HFFc6 (cell line): Measurements from ENCODE around the gene PLCD4. TPM values are rescaled to one million over a fixed set of nuclear protein-coding genes. Genes with fewer than 3 reads are reported as not detected.

Experiments used
- DNase-seq: peaks from one replicate; pipeline ENCODE4 v3.0.0-alpha.2; 2018
- H3K27ac Mint-ChIP-seq: 2 replicates; pipeline ENCODE4 v1.8.0; 2020; ENCODE audit warnings: mild to moderate bottlenecking, mixed read lengths
- H3K27me3 Mint-ChIP-seq: 2 replicates; pipeline ENCODE4 v1.8.0; 2021; ENCODE audit warnings: mild to moderate bottlenecking, moderate library complexity, mixed read lengths; ENCODE audit not compliant: insufficient read depth
- H3K36me3 Mint-ChIP-seq: 2 replicates; pipeline ENCODE4 v1.8.0; 2021; ENCODE audit warnings: low read depth, mixed read lengths
- H3K4me1 Mint-ChIP-seq: 2 replicates; pipeline ENCODE4 v1.8.0; 2020; ENCODE audit warnings: low read depth, mixed read lengths
- H3K4me3 Mint-ChIP-seq: 2 replicates; pipeline ENCODE4 v1.8.0; 2020; ENCODE audit warnings: mild to moderate bottlenecking, moderate library complexity, mixed read lengths
- H3K9me3 Mint-ChIP-seq: 2 replicates; pipeline ENCODE4 v1.8.0; 2020; ENCODE audit warnings: mild to moderate bottlenecking, mixed read lengths
- long read RNA-seq: library from polyadenylated mRNA; unstranded; transcript quantifications from one replicate; pipeline ENCODE4 v2.0.0, GENCODE V29; 2019
- total RNA-seq, 6 experiments: library from RNA; stranded (reverse); fragmentation: NEBNext Ultra II Directional; extraction: Animal tissue kit (Norgen Biotek cat#: 25700); gene quantifications; 2 replicates in 1 of 6; 3 replicates in 5 of 6; pipeline ENCODE4 v1.2.3, GENCODE V29; 2021
- TF ChIP-seq, protein P1 (sequence below): fragments of 200-600 bp; sonication (generic); IDR thresholded peaks from 2 replicates; pipeline ENCODE4 v1.5.0; 2021; ENCODE audit warnings: antibody characterized with exemption, mild to moderate bottlenecking

The PLCD4 gene
- 1 to 10 TPM in 2 of 6 experiments, under 1 TPM in 4; 0.61 to 1.3 (median 0.83) TPM for total RNA-seq
- long read RNA-seq, partial matches to known transcripts: 0 of 2 reads
- long read RNA-seq, other reads (novel, unspliced or antisense): 1 of 2 reads

DNA sequence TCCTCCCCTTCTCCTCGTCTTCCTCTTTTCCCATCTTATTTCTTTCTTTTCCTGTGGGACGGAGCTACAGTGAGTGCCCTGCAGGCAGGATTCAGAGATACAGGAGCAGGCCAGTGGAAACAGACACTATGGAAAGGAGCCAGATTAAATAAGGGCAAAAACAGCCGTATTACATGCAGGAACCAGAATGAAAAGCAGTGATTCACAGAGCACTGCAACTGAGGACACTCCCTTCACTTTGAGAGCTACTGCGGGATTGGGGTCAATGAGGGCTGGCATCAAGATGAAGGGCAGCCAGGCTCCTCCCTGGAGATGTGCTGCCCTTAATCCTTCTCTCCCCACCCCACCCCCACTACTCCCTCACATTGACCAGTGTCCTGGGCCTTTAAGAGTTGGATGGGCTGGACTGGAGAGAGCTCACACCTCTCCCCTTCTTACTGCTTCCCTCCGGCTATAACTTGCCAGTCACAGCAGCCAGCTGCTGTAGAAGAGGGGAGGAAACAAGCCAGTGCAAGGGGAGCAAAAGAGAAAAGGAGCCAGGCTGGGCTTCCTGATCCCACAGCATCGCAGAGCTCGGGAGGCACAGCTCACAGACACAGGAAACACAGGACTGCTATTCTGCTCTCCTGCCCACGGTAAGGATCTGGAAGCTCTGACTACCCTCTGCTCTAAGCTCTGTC, at the start of gene PLCD4:
PLCD4 (plus strand) TSS at position 464 of the 680 bp plus-strand sequence. CDS start 7,841 bp downstream, outside the sequence.
- TF ChIP-seq, protein P1, sequence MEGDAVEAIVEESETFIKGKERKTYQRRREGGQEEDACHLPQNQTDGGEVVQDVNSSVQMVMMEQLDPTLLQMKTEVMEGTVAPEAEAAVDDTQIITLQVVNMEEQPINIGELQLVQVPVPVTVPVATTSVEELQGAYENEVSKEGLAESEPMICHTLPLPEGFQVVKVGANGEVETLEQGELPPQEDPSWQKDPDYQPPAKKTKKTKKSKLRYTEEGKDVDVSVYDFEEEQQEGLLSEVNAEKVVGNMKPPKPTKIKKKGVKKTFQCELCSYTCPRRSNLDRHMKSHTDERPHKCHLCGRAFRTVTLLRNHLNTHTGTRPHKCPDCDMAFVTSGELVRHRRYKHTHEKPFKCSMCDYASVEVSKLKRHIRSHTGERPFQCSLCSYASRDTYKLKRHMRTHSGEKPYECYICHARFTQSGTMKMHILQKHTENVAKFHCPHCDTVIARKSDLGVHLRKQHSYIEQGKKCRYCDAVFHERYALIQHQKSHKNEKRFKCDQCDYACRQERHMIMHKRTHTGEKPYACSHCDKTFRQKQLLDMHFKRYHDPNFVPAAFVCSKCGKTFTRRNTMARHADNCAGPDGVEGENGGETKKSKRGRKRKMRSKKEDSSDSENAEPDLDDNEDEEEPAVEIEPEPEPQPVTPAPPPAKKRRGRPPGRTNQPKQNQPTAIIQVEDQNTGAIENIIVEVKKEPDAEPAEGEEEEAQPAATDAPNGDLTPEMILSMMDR: no peak; the same call in 1 of the 2 replicates
- peaks cover 19% of the 10 kb centered on the region for H3K27me3 Mint-ChIP-seq

DNA sequence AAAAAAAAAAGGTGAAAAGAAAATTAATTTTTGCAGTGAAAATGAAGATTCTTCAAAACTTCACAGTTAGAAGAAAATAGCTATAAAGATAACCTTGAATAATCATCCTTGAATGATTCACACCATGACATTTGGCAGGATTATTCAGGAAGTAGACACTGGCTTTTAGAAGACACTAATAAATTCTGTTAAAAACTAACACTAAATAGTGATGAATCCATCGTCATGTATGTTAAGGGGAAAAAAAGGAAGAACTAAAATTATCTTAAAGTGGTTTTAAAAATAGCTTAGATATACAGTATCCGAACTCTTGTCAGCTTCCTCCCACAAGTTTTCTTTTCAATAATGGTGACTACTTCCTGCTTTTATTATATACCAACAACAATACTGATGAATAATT, 49.8 kb upstream of the PLCD4 start:
- Mint-ChIP-seq H3K4me1 (peaks cover 17% of the 10 kb centered on the region), H3K4me3 (no peak overlapping the region), H3K9me3 (no peaks in the 10 kb centered on the region), H3K27ac (no peak overlapping the region), H3K36me3 (peaks cover 22% of the 10 kb centered on the region), H3K27me3 (no peaks in the 10 kb centered on the region)
- DNase-seq: no peak
- TF ChIP-seq, protein P1: no peak

More for the DNA sequence above, at the start of gene PLCD4:
- H3K36me3 Mint-ChIP-seq: no peaks in the 10 kb centered on the region
- peaks cover 29% of the 10 kb centered on the region for H3K4me1 Mint-ChIP-seq
- H3K9me3 Mint-ChIP-seq: no peaks in the 10 kb centered on the region
- peak; percentile 88 for DNase-seq
- peak within 1 kb of the TSS; percentile 60 for H3K4me3 Mint-ChIP-seq
- H3K27ac Mint-ChIP-seq: peak within 1 kb of the TSS; percentile 34

DNA sequence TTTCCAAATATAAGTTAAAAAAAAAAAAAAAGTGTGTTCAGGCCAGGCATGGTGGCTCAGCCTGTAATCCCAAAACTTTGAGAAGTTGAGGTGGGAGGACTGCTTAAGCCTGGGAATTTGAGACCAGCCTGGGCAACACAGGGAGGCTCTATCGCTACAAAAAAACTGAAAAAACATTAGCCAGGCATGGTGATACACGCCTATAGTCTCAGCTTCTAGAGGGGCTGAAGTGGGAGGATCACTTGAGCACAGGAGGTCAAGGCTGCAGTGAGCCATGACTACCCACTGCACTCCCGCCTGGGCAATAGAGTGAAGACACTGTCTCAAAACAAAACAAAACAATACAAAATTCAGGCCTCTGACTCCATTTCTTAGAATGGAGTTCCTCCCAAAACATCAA, 48.7 kb upstream of the PLCD4 start:
- peaks cover 14% of the 10 kb centered on the region; the same call in 1 of the 2 replicates for H3K36me3 Mint-ChIP-seq
- TF ChIP-seq, protein P1: no peak

DNA sequence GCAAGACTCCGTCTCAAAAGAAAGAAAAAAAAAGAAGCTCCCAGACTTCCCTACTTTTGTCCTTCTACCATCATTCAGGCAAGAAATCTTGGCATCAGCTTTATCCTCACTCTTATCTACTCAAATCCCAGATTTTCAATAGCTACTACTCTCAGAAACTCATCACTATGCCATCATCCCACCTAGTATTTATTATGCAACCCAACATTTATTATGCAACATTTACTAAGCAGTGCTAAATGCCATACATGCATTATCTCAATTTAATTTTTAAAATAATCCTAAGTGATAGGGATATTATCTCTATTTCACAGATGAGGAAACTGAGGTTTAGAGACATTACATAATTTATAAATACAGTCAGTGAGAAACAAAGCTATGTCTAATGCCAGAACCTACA, 43.6 kb upstream of the PLCD4 start:
- peaks cover 21% of the 10 kb centered on the region for H3K4me1 Mint-ChIP-seq
- H3K27ac Mint-ChIP-seq: no peak overlapping the region
- TF ChIP-seq, protein P1: no peak
- peaks cover 10% of the 10 kb centered on the region; the same call in 1 of the 2 replicates for H3K36me3 Mint-ChIP-seq
- H3K4me3 Mint-ChIP-seq: no peak overlapping the region
- H3K9me3 Mint-ChIP-seq: no peaks in the 10 kb centered on the region
- DNase-seq: no peak
- H3K27me3 Mint-ChIP-seq: no peaks in the 10 kb centered on the region

More for the DNA sequence above, 48.7 kb upstream of the PLCD4 start:
- DNase-seq: no peak
- Mint-ChIP-seq H3K4me1 (peaks cover 17% of the 10 kb centered on the region), H3K4me3 (no peak overlapping the region), H3K27me3 (no peaks in the 10 kb centered on the region), H3K27ac (no peak overlapping the region), H3K9me3 (no peaks in the 10 kb centered on the region)

DNA sequence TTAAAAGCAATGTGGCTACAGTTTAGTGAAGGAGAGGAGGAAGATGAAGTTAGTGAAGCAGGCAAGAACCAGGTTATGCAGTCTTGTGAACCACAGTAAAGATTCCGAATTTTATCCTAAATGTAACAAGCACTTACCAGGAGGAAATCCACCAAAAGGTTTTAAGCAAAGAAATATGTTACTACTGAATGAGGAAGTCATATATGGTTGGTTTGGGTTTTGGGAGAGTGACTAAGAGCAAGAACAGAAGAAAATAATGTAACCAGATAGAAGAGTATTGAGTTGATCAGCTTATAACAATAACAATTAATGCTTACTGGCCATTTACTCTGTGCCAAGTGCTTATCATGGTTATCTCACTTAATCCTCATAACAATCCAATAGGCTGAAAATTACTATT, 41.4 kb upstream of the PLCD4 start:
- Mint-ChIP-seq H3K27ac (peak overlapping the region; percentile 97; the same call in 1 of the 2 replicates), H3K4me3 (peak overlapping the region; percentile 96), H3K9me3 (no peaks in the 10 kb centered on the region), H3K27me3 (peaks cover 5% of the 10 kb centered on the region), H3K4me1 (peaks cover 39% of the 10 kb centered on the region), H3K36me3 (peaks cover 23% of the 10 kb centered on the region)
- TF ChIP-seq, protein P1: no peak
- DNase-seq: no peak
